Liver (tissue), 9 donors: ENCODE measurements around the gene PIP4K2A. TPM values are rescaled to one million over a fixed set of nuclear protein-coding genes. Genes with fewer than 3 reads are reported as not detected.

Experiments used
- DNase-seq: peaks from one replicate; pipeline ENCODE4 v3.0.0-alpha.2; 2017; ENCODE audit warnings: low spot score
- H3K27ac ChIP-seq, 2 donors: one replicate each; pipeline ENCODE4 v1.7.0; 2013; ENCODE audit warnings: inconsistent platforms in 2 of 2, low read length in 2 of 2, control low read depth in 1 of 2, low read depth in 1 of 2, mild to moderate bottlenecking in 1 of 2
- H3K27me3 ChIP-seq, 4 donors: one replicate each; pipeline versions ENCODE4 v1.6.1 to v1.7.0; 2013; ENCODE audit warnings: low read length in 3 of 4, inconsistent platforms in 1 of 4, mild to moderate bottlenecking in 1 of 4, moderate library complexity in 1 of 4; ENCODE audit not compliant: control insufficient read depth in 4 of 4, insufficient read depth in 4 of 4
- H3K36me3 ChIP-seq, 4 donors: one replicate each; pipeline versions ENCODE4 v1.6.1 to v1.7.0; 2013; ENCODE audit warnings: low read length in 3 of 4, mild to moderate bottlenecking in 3 of 4, low read depth in 1 of 4, moderate library complexity in 1 of 4; ENCODE audit not compliant: control insufficient read depth in 4 of 4, insufficient read depth in 3 of 4
- H3K4me1 ChIP-seq, 4 donors: one replicate each; pipeline versions ENCODE4 v1.6.1 to v1.7.0; 2013; ENCODE audit warnings: low read length in 3 of 4, mild to moderate bottlenecking in 3 of 4, moderate library complexity in 1 of 4; ENCODE audit not compliant: control insufficient read depth in 4 of 4, insufficient read depth in 4 of 4
- H3K4me3 ChIP-seq, 3 donors: one replicate each; pipeline versions ENCODE4 v1.6.1 to v1.7.0; 2013; ENCODE audit warnings: low read length in 3 of 3, control low read depth in 1 of 3, low read depth in 1 of 3, mild to moderate bottlenecking in 1 of 3
- H3K9ac ChIP-seq, 2 donors: one replicate each; pipeline ENCODE4 v1.7.0; 2013; ENCODE audit warnings: low read length in 2 of 2, mild to moderate bottlenecking in 2 of 2, moderate library complexity in 2 of 2, control low read depth in 1 of 2, low read depth in 1 of 2
- H3K9me3 ChIP-seq, 4 donors: one replicate each; pipeline versions ENCODE4 v1.6.1 to v1.7.0; 2013; ENCODE audit warnings: low read length in 3 of 4; ENCODE audit not compliant: control insufficient read depth in 4 of 4
- CTCF ChIP-seq: fragments of 150-350 bp; IDR thresholded peaks from 2 replicates; pipeline ENCODE4 v1.5.1; 2017; ENCODE audit warnings: improper control_type of control experiment, low read depth, low read length; ENCODE audit not compliant: missing input control
- FOXA1 ChIP-seq: IDR thresholded peaks from 2 replicates; pipeline ENCODE4 v1.6.1; 2016; ENCODE audit warnings: antibody characterized with exemption
- GABPA ChIP-seq, 2 donors: IDR thresholded peaks in 1 of 2; conservative IDR thresholded peaks in 1 of 2; 2 replicates each; pipeline ENCODE4 v1.6.1; 2016; ENCODE audit warnings: antibody characterized with exemption in 2 of 2, mild to moderate bottlenecking in 1 of 2, moderate library complexity in 1 of 2
- HNF4A ChIP-seq, 2 donors: conservative IDR thresholded peaks; 2 replicates each; pipeline ENCODE4 v1.6.1; 2016; ENCODE audit warnings: antibody characterized with exemption in 2 of 2, mild to moderate bottlenecking in 2 of 2
- HNF4G ChIP-seq: IDR thresholded peaks from 2 replicates; pipeline ENCODE4 v1.6.1; 2016; ENCODE audit warnings: antibody characterized with exemption
- NR2F2 ChIP-seq: IDR thresholded peaks from 2 replicates; pipeline ENCODE4 v1.6.1; 2016; ENCODE audit warnings: antibody characterized with exemption
- RAD21 ChIP-seq, 2 donors: IDR thresholded peaks; 2 replicates each; pipeline ENCODE4 v1.6.1; 2016; ENCODE audit warnings: antibody characterized with exemption in 2 of 2, mild to moderate bottlenecking in 2 of 2
- REST ChIP-seq: IDR thresholded peaks from 2 replicates; pipeline ENCODE4 v1.6.1; 2016; ENCODE audit warnings: antibody characterized with exemption, mild to moderate bottlenecking
- WGBS: extraction: QIAGEN DNeasy Blood & Tissue Kit; methylation state at CpG from one replicate; pipeline ENCODE4 v1.1.7; 2013; 5-methylcytosine and 5-hydroxymethylcytosine counted together
- polyA plus RNA-seq, 2 donors: library from polyadenylated mRNA; stranded (reverse) in 1 of 2; unstranded in 1 of 2; fragments of 200-250 nt in 1 of 2; fragments of >200 nt in 1 of 2; fragmentation: Nextera tagmentation in 1 of 2; extraction: Ambion mirVana in 1 of 2; gene quantifications; one replicate each; pipeline versions ENCODE4 v1.2.1 to v1.2.3, GENCODE V29; 2013 to 2015
- total RNA-seq, 2 donors: library from RNA; depleted of rRNA; stranded (reverse); fragments of >200 nt; gene quantifications; one replicate each; pipeline ENCODE4 v1.2.3, GENCODE V29; 2014
- donor health status: healthy.
- donor health status: healthy.
- donor health status: healthy.
- donor health status: healthy.
- donor health status: healthy.

The PIP4K2A gene
- total and polyA plus RNA-seq, 4 donors = 6.4 to 53.7 (median 8.6) TPM

- no peaks in the 10 kb centered on the region for H3K36me3 ChIP-seq
- WGBS = 91% methylated on average over 7 of the region's 7 CpGs
- no peak for DNase-seq
These were observed 55.5 kb downstream of the PIP4K2A start for GRCh38 chr10:22658745-22659410.

DNA sequence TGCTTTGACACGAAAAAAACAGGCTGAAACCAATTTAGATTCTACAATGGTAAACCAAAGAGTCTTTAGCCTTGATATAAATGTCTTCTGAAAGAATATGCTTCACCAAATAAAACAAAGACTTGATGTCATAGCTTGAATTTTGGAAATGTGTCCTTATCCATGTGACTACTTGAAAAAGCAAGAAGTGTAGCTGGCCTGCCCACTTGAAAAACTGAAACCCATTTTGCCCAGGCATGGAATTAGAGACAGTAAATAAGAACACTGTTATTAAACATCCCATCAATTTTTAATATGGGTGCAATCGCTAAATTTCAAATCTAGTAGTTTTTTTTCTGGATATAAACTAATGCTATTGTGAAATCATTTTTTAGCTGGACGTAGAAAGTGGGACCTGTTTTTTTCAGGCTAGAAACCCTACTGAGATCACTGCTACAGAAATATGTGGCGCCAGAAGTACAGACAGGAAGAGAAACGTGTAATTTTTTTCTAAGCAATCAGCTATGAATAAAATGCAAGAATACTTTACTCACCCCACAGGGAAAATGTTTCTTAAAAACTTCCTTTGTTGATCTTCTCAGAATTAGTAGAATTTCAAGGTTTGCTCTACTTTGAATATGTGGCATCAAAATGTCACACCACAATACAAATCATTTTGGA is 56.7 kb downstream of the PIP4K2A start:
- H3K27me3 ChIP-seq = no peaks in the 10 kb centered on the region
- 71% methylated on average over 5 of the region's 5 CpGs for WGBS
- peaks cover 0 to 1% (median 0%) of the 10 kb centered on the region in 4 donors for H3K36me3 ChIP-seq
- H3K9me3 ChIP-seq = no peaks in the 10 kb centered on the region
- peaks cover 0 to 11% (median 3%) of the 10 kb centered on the region in 4 donors for H3K4me1 ChIP-seq
- no peak overlapping the region for H3K9ac ChIP-seq
- no peak overlapping the region for H3K4me3 ChIP-seq
- no peak for TF ChIP-seq CTCF
- TF ChIP-seq RAD21 (IDR thresholded peaks at IDR 0.05) = no peak
- TF ChIP-seq HNF4A (conservative IDR thresholded peaks at IDR 0.05) = no peak
- DNase-seq = no peak
- H3K27ac ChIP-seq = no peak overlapping the region

More at GRCh38 chr10:22658745-22659410, 55.5 kb downstream of the PIP4K2A start:
- H3K4me1 ChIP-seq = peaks cover 0 to 15% (median 2%) of the 10 kb centered on the region in 4 donors
- H3K9me3 ChIP-seq = no peaks in the 10 kb centered on the region
- H3K27me3 ChIP-seq = no peaks in the 10 kb centered on the region
- no peak overlapping the region for H3K9ac ChIP-seq
- TF ChIP-seq CTCF (no peak), FOXA1 (no peak), HNF4A (conservative IDR thresholded peaks at IDR 0.05) (no peak), NR2F2 (no peak), GABPA (IDR thresholded peaks at IDR 0.05 in 1 of 2, conservative IDR thresholded peaks at IDR 0.05 in 1 of 2) (no peak), HNF4G (no peak), REST (no peak)
- no peak overlapping the region for H3K27ac ChIP-seq
- H3K4me3 ChIP-seq = no peak overlapping the region
